ENCODE measurements around the gene AQP6. TPM values are rescaled to one million over a fixed set of nuclear protein-coding genes. Genes with fewer than 3 reads are reported as not detected.

The AQP6 gene
- total RNA-seq, 1 experiment from 2014 or later = not detected

- Histone ChIP-seq H3K9me3 (ENCODE audit: insufficient read depth, low read depth) (no peaks in the 10 kb centered on the region), H3K4me2 (no peak overlapping the region), H3K4me1 (replicated peaks; ENCODE audit: insufficient read depth) (peaks cover 14% of the 10 kb centered on the region), H4K20me1 (ENCODE audit: insufficient read depth) (no peaks in the 10 kb centered on the region), H3K9me2 (ENCODE audit: insufficient read depth) (no peaks in the 10 kb centered on the region), H3K79me2 (ENCODE audit: low read depth) (no peaks in the 10 kb centered on the region), H3F3A (ENCODE audit: insufficient read depth, low read depth) (no peaks in the 10 kb centered on the region), H3K27ac (no peak overlapping the region), H3K4me3 (no peak overlapping the region), H3K36me3 (ENCODE audit: low read depth) (no peaks in the 10 kb centered on the region), H3K27me3 (ENCODE audit: insufficient read depth, low read depth) (peaks cover 23% of the 10 kb centered on the region), H2AFZ (no peak overlapping the region)
- ChIA-PET POLR2A (ENCODE audit: unreplicated experiment) (no interaction called here), CTCF (no interaction called here)
- intact Hi-C loops (cut with micrococcal nuclease; ENCODE audit: unreplicated experiment) = no loop called here
- no peak for DNase-seq
- no peak for TF ChIP-seq CTCF (conservative IDR thresholded peaks at IDR 0.05)
- TF ChIP-seq EZH2 (IDR thresholded peaks at IDR 0.05; ENCODE audit: low read depth) = no peak
- no TSS peak for BruUV-seq (replicated peaks)
Measured at GRCh38 chr12:49971141-49971540, 1.6 kb upstream of the AQP6 start.

GRCh38 chr12:49972129-49972528 lies 618 bp upstream of the AQP6 start:
- 0 out of 2 replicates have a peak, but pooled peaks cover 5% of the 10 kb centered on the region for H3F3A ChIP-seq (ENCODE audit: insufficient read depth, low read depth)
- no TSS peak for BruUV-seq (replicated peaks)
- CTCF ChIA-PET = no interaction called here

DNA sequence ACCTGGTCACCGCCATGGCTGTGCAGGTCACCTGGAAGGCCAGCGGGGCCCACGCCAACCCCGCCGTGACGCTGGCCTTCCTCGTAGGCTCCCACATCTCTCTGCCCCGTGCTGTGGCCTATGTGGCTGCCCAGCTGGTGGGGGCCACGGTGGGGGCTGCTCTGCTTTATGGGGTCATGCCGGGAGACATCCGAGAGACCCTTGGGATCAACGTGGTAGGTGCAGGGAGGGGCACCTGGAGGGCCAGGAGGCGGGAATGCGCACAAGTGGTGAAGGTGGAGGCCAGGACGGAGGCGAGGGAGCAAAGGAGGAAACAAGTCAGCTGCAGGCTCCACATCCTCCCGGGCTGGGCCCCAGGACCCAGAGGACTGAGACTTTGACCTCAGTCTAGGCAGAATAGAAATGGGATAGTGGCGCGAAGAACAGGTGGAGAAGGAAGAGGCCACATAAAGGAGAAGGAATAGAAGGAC lies 649 bp downstream of the AQP6 start:
- H3K27ac ChIP-seq = no peak overlapping the region
- POLR2A ChIA-PET (ENCODE audit: unreplicated experiment) = no interaction called here
- no peak overlapping the region for H3K4me3 ChIP-seq
- H3K9me2 ChIP-seq (ENCODE audit: insufficient read depth) = no peaks in the 10 kb centered on the region
- no peak for DNase-seq
- no peak overlapping the region for H2AFZ ChIP-seq
- no TSS peak for BruUV-seq (replicated peaks)
- no peaks in the 10 kb centered on the region for H3K9me3 ChIP-seq (ENCODE audit: insufficient read depth, low read depth)
- H3K36me3 ChIP-seq (ENCODE audit: low read depth) = no peaks in the 10 kb centered on the region
- H3K4me2 ChIP-seq = no peak overlapping the region
- H3K79me2 ChIP-seq (ENCODE audit: low read depth) = no peaks in the 10 kb centered on the region
- H3F3A ChIP-seq (ENCODE audit: insufficient read depth, low read depth) = 0 out of 2 replicates have a peak, but pooled peaks cover 5% of the 10 kb centered on the region
- TF ChIP-seq EZH2 (IDR thresholded peaks at IDR 0.05; ENCODE audit: low read depth) (no peak), CTCF (conservative IDR thresholded peaks at IDR 0.05) (no peak)
- intact Hi-C loops (cut with micrococcal nuclease; ENCODE audit: unreplicated experiment) = no loop called here
- no peaks in the 10 kb centered on the region for H4K20me1 ChIP-seq (ENCODE audit: insufficient read depth)
- no peaks in the 10 kb centered on the region for H3K4me1 ChIP-seq (replicated peaks; ENCODE audit: insufficient read depth)
- peaks cover 20% of the 10 kb centered on the region for H3K27me3 ChIP-seq (ENCODE audit: insufficient read depth, low read depth)
- CTCF ChIA-PET = no interaction called here

More at GRCh38 chr12:49972129-49972528, 618 bp upstream of the AQP6 start:
- no peaks in the 10 kb centered on the region for H3K9me2 ChIP-seq (ENCODE audit: insufficient read depth)
- DNase-seq = no peak
- H4K20me1 ChIP-seq (ENCODE audit: insufficient read depth) = no peaks in the 10 kb centered on the region
- no peak overlapping the region for H2AFZ ChIP-seq
- no peaks in the 10 kb centered on the region for H3K36me3 ChIP-seq (ENCODE audit: low read depth)
- peaks cover 23% of the 10 kb centered on the region for H3K27me3 ChIP-seq (ENCODE audit: insufficient read depth, low read depth)
- intact Hi-C loops (cut with micrococcal nuclease; ENCODE audit: unreplicated experiment) = no loop called here
- H3K27ac ChIP-seq = no peak overlapping the region
- no peaks in the 10 kb centered on the region for H3K9me3 ChIP-seq (ENCODE audit: insufficient read depth, low read depth)
- no peak for TF ChIP-seq CTCF (conservative IDR thresholded peaks at IDR 0.05)
- TF ChIP-seq EZH2 (IDR thresholded peaks at IDR 0.05; ENCODE audit: low read depth) = no peak
- no peak overlapping the region for H3K4me2 ChIP-seq
- POLR2A ChIA-PET (ENCODE audit: unreplicated experiment) = no interaction called here
- H3K4me1 ChIP-seq (replicated peaks; ENCODE audit: insufficient read depth) = peaks cover 6% of the 10 kb centered on the region
- no peak overlapping the region for H3K4me3 ChIP-seq
- no peaks in the 10 kb centered on the region for H3K79me2 ChIP-seq (ENCODE audit: low read depth)
